HG03095 (cell line): Measurements from ENCODE around the gene KIAA1755.

Source experiments
- ATAC-seq: cut with Tn5 transposase; IDR thresholded peaks from one replicate; pipeline ENCODE4 v1.9.1; 2021; ENCODE audit warnings: moderate library complexity; ENCODE audit not compliant: unreplicated experiment

Gene KIAA1755

DNA sequence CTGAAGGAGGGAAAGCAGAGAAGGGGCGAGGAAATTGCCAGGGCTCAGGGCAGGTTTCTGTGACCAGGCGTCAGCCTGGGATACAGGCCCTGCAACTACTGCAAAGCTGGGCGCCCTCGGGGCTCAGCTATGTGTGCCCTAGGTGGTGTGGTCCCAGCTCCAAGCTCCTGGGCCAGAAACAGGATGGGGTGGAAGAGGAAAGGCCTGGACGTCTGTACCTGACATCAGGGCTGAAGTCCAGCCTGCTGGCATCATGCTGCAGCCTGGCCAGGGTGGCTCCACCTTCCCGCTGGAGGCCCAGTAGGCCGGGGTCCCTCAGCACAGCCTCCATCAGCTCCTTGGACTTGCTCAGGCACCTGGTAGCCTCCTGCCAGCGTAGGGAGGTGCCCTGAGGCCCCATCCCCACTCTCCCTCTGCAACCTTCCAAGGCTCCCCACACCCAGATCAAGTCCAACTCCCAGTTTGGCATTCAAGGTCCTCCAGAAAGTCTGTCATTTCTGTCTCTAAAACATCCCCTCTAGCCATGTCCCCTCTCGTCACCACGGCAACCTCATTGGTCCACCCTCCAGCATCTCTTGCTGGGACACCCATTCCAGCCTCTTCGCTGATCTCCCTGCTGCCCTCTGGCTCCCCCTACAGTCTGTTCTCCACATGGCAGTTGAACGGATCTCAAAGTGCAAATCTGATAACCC is 38.2 kb downstream of the KIAA1755 start:
- ATAC-seq, result no peak

DNA sequence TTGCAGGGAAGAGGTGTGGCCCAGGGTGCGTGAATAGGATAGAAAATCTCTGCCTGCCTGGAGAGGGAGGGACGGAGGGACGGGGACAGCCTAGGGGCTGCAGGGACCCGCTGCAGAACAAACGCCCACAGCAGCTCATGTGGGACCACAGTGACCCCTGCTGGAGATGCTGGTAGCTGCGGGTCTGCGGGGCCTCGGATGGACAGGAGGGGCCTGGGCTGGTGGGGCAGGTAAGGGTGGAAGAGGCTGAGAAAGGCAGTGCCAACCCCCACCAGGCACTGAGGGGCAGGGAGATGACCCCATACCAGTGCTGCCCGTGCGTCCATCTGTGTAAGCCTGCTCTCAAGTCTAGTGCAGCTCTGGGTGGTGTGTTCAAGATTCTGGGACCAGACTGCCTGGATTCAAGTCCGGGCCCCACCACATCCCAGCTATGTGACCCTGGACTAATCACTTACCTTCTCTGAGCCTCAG is 39.4 kb downstream of the KIAA1755 start:
- ATAC-seq, result no peak

DNA sequence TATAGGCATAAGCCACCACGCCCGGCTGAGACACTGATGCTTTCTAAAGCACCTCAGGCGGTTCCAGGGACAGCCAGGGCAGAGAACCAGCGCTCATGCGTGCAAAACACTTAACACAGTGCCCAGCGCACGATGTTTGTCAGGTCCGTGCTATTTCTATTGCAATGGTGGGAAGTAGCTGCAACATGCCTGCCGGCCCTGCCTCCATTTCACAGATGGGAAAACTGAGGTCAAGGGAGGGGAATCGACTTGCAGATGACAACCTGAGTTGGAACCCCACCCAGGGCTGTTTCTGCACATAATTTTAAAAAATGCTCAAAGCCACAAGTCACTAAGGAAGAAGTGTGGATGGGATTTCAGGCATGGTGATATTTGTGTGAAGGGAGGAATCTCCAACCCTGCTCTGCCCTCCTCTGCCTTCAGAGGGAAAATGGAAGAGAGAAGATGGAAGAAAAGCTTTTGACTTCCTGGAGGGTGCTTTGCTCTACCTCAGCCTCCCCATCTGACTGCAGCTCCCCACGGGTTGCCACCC is 39.9 kb downstream of the KIAA1755 start:
- no peak for ATAC-seq

DNA sequence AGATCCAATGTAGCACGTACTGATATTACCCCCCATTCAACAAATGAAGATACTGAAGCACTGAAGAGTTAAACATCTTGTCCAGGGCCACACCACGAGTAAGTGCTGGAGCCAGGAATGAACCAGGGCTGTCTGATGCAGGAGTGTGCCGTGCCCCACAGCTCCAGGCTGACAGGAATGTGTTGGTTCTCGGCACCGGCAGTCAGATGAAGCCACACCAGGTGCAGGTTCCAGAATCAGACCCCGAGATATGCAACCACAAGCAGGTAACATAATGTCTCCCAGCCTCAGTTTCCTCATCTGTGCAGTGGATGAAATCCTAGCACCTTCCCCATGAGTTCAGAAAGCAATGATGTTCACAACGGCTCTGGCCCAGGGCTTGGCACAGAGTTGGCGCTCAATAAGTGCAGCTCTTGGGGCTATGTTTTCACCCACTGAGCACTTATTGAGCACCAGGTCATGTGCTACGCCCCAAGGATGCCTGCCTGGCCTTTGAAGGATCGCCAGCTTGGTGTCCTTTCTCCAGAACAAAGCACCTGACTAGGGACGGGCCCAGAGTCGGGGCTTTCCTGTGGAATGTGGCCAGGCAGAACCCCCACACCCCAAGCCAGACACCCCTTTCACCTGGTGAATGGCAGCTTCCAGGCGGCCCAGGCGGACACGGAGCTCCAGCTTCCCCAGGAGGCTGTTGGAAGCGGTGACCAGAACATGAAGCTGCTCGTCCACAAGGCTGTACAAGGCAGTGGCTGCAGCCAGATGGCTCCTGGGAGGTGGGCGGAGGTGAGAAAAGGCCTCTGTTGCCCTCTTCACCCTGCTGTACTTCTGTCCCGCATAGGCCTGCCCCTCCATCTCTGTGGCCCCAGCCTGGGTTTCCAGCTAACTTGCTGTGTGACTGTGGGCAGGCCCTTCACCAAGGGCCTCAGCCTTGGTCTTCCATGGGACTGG is 41.3 kb downstream of the KIAA1755 start:
- ATAC-seq, result no peak

DNA sequence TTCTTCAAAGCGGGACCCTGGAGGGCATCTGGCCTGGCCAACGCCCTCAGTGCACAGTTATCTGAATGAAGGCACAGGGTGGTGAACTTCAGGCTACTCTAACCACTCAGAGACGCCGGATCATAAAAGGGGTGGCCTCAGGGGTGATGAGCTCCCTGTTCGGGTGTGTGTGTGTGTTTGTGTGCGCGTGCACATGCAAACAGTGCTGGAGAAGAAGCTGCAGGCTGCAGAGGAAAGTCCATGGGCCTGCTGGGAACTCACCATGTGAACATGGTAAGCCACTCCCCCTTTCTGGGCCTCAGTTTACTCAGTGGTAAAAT is 42.0 kb downstream of the KIAA1755 start:
- no peak for ATAC-seq

DNA sequence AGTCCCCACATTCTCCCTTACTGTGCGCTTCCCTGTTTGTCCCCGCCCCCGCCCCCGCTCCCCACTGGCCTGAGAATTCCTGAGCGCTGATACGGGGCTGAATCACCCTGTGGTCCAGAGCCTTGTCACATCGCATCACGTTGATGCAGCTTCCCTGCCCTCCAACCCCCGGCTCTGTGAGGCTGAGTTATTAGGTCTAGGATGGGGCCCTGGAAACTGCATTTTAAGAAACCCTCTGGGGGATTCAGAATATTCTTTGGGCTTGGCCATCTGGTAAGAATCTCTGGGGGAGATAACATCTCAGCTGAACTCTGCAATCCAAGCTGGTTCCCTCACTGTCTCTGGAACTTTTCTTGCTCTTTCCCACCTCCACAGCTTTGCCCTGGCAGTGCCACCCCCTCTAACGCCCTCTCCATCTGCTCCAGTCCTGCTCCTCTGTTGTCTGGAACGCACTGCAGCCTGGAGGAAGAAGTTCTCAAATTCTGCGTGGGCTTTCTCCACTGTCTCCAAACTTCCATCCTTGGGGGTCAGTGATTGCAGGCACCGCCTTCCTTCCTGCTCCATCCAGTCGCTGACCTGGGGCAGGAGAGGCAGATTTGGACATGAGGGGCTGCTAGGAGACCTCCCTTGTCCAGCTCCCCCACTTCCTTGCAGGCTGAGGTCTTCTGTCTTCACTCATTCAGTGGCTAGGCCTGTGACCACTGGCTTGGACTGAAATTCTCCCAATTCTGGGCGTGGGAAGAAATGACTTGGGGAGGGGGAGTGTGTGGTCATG is 42.6 kb downstream of the KIAA1755 start:
- ATAC-seq, result no peak

DNA sequence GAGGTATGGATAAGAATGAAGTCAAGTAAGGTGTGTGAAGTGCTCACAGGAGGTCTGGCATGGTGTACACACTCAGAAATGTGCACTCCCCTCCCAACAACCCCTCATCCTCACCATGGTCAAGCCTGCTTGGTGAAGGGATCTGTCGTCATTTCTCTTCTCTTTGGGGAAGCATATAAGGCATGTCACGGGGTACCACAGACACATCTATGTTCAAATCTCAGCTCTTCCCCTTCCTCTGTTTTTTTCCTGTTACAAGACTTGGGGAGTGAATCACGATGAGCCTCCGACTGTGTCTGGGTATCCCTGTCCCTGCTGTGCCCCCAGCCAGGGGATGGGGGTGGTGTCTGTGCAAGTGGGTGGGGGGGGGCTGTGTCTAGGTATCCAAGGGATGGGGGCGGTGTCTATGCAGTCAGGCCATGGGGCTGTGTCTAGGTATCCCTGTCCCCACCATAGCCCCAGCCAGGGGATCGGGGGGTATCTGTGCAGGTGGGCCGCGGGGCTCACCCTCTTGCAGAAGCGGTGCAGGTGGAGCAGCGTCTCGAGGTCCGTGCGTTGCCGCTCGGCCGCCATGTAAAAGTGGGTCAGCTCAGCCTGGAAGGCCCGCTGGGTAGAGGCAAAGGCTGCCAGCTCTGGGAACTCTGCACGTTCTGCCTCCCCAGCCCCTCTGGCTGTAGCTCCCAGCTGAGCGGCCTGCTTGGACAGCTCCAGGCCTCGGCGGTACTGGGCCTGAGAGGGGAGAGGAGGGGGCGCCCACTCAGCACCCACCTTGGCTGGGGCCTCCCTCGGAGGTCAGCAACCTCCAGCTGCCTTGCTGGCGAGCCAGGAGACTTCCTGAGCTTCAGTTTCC is 43.6 kb downstream of the KIAA1755 start:
- ATAC-seq, result no peak

DNA sequence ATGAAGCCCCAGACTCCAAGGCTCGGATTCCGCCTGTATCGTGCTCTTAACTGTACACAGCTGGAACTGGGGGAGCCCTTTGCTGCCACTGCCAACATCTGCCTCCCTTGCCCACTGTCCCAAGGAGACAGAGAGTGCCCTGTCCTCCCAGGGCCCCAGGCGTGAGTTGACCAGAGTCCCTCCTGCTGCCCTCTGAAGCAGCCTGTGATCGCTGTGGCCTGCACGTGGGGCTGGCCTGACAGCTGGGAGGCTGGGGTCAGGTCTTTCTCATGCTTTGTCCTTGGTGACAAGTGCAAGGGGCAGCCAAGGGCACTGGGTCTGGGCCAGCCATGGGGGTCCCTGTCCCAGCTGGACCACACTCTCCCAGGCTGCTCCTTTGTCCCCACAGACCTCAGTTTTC is 44.3 kb downstream of the KIAA1755 start:
- no peak for ATAC-seq

DNA sequence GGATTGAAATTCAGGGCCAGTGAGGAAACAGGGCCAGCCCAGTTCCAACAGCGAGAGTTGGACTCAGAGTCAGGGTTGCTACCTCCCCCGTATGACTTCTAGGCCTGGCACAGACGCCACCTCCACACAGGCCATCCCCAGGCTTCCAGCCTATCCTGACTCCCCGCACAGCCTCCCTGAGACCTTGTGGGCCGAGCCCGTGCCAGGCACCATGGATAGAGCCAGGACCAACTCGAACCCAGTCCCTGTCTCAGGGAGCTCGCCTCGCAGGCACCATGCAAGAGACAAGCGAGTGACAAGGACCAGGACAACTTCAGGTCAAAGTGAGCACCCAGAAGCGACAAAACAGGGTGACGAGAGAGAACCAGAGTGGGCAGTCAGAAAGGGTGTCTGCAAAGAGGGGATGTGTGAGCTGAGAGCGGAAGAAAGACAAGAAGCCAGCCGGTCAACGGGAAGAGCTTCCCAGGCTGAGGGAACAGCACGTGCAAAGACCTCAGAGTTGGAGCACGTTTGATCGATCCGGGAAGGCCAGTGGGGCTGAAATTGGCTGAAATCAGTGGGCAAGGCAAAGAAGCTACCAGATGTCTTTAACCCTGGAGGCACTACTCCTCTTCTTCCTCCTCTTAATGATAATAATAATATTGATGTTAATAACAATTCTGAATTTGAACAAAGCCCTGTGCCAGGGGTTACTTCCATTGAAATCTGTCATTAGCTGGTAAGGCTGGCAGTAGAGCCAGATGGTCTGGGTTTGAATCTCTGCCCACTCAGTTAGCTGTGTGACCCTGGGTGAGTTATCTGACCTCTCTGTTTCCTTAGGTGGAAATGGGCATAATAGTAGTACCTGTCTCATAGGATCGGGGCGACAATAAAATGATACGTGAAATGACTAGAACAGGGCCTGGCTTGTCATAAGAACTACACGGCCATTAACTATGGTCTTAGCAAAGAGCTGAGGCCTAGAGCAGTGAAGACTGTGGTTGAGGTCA is 45.0 kb downstream of the KIAA1755 start:
- no peak for ATAC-seq

DNA sequence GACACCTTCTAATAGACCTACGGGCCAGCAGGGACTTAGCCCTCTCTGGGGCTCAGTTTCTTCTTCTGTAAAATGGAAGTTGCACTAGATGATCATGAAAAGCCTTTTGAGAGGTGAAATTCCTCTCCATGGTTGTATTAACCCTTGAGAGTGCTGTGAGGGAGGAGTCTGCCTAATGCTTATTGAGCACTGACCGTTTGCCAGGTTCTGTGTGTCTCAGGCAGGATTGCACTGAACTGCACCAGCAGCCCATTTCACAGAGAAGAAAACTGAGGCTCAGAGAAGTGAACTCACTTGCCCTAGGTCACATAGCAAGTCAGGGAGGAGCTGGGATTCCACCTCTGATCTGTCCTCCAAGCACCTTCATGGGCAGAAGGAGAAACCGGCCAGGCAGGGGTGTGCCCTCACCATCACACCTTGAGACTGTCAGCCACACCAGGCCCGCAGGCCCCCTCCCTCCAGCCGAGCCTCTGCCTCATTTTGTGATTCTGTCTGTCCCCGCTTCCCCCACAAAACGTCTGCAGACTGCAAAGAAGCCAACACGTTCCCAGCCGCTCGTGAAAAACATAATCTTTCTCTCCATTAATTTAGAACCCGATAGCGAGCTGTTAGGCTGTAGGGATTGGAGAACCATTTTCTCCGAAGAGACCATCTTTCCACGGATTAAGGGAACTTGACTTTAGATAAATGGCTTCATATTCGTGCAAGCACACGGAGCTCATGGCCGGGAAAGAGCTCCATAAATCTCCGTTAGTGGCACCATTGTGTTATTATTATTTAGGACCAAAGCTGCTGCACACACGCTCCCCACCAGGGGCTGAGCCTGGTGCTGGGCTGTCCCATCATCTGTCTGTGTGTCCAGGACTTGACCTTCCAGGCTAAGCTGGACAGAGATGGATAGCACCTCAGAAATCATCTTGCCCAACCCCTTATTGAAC is 46.0 kb downstream of the KIAA1755 start:
- ATAC-seq, result no peak

DNA sequence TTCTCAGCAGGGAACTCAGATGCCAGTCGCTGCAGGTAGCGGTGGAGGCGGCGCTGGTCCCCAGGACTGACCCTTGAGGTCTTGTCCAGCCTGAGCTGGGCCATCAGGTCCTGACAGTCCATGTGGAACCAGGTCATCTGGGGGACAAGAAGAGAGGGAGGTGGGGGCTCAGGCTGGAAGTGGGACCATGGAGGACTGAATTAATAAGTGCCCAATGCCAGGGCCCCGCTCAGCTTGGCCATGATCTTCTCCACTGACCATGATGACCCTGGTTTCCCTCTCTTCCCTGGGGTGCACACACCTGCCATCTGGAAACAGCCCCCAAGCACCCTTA is 47.0 kb downstream of the KIAA1755 start:
- no peak for ATAC-seq

DNA sequence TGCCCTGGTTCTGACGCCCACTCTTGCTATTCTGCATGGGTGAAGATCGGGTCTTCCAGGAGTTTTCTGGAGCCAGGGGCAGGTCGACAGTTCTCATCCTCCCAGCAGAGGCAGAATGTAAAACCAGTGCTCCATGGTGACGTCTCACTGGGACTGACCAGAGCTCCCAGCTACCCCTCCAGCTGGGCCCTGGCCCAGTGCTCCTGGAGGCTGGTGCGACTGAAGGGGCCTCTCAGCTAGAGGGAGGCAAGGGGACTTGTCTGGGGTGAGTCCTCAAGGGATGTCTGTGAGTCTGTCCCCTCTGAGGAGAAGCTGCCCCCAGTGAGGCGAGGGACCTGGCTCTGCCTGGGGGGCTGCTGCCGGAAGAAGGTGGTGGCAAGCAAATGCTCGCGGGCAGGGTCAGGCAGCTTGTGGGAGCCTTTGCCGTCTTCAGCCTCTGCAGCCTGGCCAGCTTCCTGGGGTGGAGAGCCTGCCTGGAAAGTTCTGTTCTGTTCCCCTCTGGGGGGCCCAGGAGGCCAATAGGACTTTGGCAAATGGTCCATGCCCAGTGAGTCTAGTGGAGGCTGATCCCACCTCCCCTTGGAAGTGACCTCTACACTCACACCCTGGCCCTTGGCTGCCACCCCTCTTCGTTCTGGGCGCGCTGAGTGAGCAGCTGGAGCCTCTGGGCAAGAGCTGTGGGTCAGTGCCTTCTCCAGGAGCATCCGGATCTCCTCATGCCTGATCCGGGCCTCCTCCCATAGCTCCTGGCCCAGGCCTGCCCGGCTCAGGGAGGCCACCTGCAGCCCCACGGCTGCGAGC is 47.5 kb downstream of the KIAA1755 start:
- ATAC-seq, result no peak

DNA sequence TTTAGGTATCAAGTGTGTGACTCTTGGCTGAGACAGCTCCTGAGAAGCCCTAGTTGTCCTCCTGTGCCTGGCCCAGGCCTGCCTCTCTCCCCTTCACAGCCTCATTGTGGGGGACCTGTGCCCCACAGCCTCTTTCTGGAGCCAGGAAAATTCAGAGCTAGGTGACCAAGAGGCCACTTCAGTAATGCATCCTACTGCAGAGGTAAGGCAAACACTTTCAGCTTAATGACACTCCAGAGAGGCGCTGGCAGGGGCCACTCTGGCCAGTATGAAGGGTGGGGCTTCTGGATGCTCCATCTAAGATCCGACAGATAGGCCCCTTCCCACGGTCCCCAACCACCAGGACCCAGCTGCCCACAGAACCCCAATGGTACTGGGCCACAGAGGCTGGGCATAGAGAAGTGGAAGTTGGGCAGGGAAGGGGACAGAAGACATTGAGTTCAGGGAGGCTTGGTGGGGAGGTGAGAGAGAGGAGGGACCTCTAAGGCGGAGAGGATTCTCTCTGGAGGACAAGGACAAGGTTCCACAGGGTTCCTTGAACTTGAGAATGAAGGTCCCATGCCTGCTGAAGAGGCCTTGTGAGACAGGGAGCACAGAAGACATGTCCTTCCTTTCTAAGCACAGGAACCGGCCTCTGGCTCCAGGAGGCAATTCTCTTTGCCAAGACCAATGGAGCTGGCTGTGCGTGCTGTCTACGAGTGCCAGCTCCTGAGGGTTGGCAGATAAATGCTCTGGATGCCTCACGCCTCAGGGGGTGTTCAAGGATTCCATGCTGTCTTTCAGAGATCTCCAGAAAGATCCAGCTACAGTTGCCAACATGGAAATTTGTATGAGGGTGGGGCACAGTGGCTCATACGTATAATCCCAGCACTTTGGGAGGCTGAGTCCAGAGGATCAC is 49.1 kb downstream of the KIAA1755 start:
- no peak for ATAC-seq

DNA sequence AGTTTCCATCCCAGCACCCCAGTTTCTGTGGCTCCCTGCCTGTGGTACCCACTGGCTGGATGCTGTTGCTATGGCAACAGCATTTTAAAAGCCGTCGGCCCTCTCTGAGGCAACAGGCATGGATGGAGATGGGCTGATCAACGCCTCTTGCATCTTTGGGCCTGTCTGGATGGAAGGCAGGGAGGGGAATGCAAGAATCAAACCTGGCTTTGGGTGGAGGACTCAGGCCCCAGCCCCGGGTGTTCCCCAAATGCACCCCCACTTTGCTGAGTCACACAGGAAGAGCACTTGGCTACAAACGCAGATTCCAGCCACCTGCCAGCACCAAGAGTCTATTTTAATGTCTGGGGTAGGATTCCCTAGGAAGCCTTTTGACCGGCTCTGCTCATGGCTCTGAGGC is 49.8 kb downstream of the KIAA1755 start:
- ATAC-seq, result no peak

DNA sequence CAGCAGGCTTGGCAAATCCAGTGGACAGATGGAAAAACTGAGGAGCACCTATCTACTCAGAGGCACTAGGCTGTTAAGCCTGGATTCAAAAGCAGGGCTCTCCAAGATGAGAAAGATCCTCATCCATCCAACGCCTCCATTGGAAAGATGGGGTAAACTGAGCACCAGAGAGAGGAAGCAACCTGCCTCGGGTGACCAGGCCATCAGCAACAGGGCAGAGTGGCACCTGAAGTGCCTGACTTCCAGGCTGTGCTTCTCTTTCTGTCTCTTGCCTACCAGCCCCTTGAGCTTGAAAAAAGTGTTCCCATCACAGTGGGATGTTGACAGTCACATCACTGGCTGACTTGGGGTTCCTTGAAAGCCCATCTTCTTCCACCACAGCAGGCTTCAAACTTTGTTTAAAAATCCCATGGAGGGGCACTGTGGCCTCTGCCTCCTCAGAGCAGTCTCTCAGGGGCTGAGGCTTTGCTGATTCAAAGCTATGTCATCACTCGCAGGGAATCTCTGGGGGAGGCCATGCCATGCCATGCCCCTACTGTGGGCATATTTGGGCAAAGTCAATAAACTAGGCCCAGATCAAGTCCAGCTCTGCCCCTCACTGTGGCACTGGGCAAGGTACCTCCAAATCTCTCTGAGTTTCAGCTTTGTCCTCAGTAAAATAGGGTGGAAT is 50.7 kb downstream of the KIAA1755 start:
- no peak for ATAC-seq
